NCI-H128 (cell line): ENCODE data around the gene RPA3.

Experiments
- DNase-seq: peaks from one replicate; lab custom pipeline; 2025; ENCODE audit not compliant: unreplicated experiment; lab: John Stamatoyannopoulos, UW

The RPA3 gene

DNA sequence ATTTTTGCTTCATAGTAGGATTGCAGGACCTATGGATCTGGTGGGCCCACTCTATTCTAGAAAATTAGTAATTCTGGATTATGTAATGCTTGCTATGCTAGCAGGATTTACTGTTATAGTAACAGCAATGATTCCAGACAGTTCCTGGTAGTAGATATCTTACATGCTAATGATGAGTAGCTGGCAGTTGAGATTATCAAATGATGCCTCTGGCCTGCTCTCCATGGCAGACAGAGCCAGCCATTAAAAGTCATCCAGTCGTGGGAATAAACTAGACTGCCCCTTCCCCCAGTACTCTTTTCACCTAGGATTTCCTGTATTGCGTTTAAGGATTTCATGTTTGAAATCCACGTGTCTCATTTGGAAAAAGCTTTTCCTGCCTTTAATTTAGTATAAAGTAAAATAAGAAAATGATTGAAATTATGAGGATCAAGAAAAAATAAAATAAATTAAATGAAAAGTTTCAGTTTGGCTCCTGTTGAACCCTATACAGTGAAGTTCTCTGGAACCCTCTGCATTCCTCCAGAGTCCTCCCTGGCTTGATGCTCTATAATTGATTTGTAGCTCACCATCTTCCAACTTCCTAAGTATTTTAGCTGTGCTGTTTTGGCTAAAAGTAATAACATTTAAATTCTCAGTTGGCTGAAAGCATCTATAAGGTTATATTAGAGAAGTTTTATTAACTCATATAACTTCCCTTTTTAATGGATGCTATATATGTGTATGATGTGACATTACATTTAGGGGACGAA, 63.3 kb downstream of the RPA3 start:
- DNase-seq = no peak

DNA sequence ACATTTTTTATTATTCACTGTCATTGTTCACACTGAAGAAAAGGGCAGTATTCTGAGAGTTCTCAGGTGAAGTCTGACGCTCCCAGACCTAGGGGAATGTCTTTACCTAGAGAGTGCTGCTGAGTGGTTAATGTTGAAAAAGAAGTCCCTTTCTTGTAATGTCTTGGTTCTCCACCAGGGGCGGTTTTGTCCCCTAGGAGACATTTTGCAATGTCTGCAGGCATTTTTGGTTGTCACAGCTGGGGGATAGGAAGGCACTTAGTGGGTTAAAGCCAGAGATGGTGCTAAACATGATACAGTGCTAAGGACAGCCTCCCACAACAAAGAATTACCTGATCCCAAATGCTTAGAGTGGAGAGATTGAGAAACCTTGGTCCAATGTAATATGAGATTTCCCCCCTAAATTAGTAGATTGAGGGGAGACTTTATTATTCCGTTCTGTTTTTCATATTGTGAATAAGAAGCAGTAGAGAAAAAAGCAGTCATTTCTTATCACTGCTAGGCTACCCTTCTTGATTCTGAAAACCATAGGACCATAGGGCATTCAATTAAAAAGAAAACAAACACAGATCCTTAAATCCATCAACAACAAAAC, 64.7 kb downstream of the RPA3 start:
- DNase-seq = no peak

DNA sequence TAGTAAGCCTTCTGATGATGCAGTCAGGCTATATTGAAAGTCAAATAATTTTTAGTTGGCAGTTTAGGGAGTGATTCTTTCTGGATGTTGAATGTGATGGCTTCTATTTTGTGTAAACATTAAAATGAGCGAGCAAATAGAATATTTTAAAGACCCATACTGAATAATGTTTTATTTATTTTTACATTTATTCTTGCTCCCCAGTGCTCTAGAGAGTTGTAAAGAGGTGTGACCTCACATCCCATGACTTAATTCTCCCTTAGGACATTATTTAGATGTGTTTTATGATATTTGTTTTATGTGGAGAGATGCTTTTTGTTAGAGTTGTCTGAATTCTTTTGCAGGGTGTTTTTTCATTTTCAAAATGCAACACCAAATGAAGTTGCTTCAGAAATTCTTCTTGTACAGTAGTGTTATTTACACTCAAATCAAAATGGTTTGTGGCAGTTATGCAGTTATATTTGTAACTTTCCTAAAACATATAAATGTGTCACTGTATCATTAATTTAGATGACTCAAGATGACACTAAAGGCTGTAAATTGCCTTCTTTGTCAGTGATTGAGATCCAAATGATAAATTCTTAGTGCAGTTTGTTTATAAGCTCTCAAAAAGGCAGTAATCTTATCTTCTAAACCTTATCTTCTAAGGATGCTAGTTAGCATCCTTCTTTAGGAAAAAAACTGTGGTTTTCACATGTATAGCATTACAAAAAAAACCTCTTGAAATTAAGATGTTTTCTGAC, 65.4 kb downstream of the RPA3 start:
- DNase-seq = no peak

DNA sequence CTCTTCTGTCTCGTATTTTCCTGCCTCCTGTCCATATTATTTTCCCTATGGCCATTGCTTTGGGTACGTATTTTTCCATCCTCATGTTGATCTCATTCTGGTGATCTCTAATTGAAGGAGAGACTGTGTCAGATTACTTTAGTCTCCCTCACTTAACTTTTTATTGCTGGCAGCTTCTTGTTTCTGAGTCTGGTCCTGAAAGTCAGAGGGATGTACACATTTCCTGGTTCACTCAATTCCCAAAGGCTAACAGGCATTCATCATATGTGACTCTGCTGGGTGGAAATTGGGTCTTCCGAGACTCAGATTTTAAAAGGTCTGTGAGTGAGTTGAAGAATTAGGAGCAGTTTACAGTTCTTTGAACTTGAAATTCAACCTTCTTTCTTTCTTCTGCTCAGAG, 66.9 kb downstream of the RPA3 start:
- no peak for DNase-seq

DNA sequence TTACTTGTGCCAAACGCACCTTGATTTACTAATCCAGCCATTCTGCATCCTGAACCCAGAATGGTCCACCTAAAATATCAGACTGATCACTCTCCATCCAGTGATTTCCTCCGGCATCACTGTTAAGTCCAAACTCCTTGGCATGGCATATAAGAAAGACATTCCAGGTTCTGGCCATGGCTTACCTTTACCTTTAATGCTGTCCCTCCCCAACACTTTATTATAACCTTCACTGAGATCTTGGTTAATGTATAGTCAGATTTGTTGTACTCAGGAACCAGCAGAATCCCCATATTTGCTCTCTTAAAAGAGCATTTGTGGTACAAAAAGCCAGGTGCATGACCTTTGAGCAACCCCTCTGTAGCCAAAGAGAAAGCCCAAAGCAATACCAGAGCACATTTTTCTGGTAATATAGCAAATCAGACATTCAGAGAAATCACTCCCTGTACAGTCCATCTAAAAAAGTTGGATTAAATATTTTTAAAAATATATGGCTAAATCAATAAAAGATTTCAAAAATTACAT, 67.7 kb downstream of the RPA3 start:
- DNase-seq = no peak

DNA sequence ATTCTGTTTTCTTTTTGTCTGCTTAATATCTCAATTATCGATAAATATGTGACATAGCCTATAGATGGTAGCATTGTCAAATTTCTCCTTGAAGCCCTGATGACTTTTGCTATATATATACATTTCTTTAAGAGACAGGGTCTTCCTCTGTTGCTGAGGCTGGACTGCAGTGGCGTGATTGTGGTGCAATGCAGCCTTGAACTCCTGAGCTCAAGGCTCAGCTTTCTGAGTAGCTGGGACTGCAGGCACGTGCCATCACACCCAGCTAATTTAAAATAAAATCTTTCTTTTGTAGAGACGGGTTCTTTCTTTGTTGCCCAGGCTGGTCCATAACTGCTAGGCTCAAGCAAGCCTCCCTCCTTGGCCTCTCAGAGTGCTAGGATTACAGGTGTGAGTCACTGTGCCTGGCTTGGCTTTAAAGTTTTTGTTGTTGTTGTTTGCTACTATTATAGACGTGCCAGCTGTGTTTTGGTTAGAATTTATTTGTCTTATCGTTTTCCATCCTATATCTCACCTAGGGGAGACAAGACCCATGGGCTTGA, 70.8 kb downstream of the RPA3 start:
- DNase-seq = no peak

DNA sequence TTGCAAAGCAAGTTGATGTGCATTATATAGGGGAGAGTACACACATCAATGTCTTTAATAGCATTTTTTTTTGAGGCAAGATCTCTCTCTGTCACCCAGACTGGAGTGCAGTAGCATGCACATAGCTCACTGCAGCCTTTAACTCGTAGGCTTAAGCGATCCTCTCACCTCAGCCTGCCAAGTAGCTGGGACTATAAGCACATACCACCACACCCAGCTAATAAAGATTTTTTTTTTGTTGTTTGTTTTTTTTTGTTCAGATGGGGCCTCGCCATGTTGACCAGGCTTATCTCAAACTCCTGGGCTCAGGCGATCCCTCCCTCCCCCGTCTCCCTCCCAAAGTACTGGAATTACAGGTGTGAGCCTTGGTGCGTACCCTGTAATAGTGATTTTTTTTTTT, 76.3 kb downstream of the RPA3 start:
- DNase-seq = no peak

DNA sequence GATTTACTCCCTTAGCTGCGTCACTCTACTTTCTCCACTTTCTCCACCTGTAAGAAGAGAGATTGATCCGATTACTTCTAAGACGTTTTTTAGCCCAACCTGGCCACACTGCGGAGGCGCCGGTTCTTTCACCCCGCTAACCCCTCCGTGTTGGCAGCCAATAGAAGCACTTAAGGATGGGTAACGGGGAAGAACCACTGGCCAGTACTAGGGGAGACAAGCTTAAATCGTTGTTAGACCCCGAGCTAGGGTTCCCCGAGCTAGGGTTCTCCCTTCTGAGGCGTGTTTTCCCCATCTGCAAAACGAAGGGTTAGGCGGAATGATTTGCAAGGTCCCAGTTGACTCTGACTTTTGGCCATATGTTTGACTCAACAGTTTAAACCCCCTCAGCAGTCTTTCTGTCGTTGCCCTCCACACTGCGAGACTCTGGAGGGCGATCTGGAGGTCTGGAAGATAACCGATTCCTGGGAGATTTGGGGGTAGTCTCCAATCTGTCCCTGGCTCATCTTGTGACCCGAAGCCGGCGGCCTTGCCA, 77.2 kb downstream of the RPA3 start:
- DNase-seq = no peak

DNA sequence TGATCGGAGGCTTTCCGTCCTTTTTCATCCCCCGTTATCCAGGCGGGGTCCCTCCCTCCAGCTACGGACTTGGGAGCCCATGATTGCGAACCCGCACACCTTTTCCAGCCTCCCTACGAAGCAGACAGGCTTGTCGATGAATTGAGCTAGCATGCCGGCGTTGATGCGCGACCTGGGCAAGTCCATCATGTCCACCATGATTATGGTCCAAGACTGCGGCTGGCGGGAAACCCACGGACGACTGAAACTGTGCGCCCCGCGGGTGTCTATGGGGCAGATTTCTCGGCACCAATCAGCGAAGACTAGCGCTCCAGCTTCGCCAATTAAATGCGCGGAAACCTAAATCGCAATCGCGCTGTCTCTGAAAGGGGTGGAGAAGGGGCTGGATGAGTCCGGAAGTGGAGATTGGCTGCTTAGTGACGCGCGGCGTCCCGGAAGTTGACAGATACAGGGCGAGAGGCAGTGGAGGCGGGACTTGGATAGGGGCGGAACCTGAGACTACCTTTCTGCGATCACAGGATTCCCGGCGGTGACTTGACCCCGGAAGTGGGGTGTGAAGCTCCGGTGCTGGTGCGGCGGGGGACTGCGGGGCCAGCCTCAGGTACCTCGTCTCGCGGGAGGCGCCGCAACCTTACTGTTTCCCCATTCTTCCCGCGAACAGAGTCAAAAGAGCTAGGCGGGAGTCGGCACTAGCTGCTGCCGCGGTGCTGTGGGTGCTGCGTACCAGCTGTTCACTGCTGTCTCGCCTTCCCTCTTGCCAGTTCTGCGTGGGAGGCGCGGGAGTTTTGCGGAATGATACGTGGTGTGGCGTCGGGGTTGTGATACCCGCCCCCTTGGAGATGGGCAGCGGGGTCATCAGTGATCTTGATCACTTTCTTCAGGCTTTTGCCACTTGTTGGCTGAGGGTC, 77.9 kb downstream of the RPA3 start, which contains the start of gene UMAD1:
UMAD1 (plus strand) TSS at position 532 of the 908 bp plus-strand sequence. CDS start 32,620 bp downstream, outside the sequence.
- DNase-seq = peak; percentile 99

DNA sequence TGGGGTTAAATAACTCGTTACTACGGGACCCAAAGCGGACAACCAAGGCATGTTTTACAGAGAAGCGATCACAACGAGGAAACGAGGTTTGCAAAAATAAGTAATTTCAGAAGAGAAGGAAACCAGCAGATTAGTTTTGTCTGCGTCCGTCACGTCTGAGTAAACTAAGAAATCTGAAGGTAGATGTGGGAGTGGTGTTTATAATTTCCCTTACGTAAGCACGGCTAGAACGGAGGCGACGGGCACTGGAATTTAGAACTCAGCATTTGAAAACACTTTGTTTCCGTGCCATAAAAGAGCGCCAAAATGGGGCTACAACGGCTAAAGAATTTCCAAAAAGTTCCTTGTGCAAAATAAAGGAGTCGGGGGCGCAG, 78.6 kb downstream of the RPA3 start:
- DNase-seq = no peak

DNA sequence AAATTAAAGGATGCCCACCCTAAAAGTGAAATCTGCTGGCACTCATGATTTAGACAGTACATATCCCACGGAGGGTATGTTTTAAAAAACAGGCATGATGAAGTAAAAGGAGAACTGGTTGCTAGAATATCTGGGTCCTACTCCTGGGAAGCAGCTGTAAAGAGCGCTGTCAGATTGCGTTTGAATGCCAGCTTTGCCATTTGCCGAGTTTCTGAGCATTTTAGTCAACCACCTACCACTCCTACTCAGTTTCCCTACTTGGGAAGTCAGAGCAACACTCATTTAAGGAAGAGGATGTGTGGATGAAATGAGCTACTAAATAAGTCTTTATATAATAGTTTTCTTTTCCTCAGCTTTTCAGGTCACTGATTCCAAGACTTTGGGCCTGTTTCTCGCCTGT, 79.0 kb downstream of the RPA3 start:
- DNase-seq = no peak

DNA sequence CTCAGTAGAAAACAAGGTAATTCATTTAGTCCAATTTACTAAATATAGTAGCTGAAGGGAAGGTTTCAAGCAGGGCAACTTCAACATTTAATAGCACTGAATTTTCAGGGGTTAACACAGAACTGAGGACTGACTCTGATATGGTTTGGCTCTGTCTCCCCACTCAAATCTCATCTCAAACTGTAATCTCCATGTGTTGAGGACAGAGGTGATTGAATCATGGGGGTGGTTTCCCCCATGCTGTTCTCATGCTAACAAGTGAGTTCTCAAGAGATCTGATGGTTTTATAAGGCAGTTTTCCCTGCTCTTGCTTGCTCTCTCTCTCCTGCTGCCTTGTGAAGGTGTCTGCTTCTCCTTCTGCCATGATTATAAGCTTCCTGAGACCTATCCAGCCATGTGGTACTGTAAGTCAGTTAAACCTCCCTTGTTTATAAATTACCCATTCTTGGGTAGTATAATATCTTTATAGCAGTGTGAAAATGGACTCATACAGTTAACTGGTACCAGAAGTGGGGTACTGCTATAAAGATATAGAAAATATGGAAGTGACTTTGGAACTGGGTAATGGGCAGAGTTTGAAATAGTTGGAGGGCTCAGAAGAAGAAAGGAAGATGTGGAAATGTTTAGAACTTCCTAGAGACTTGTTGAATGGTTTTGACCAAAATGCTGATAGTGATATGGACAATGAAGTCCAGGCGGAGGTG, 87.6 kb downstream of the RPA3 start:
- DNase-seq = no peak

DNA sequence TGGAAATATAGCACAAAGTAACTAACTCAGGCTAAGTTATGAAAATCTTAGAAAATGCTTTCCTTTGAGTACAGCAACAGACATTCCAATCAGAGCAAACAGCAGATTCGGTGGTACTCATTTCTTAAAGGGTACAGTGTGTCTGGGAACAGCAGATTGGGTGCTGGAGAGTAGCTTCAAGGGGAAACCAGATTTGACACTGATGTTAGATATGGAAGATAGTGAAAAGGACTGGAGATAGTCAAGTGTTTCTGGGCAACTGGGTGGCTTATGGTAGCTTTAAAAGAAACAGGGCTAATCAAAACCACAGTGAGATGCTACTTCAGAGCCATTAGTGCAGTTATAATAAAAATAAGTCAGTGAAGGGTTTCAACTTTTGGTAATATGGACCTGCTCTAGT, 89.9 kb downstream of the RPA3 start:
- DNase-seq = no peak

DNA sequence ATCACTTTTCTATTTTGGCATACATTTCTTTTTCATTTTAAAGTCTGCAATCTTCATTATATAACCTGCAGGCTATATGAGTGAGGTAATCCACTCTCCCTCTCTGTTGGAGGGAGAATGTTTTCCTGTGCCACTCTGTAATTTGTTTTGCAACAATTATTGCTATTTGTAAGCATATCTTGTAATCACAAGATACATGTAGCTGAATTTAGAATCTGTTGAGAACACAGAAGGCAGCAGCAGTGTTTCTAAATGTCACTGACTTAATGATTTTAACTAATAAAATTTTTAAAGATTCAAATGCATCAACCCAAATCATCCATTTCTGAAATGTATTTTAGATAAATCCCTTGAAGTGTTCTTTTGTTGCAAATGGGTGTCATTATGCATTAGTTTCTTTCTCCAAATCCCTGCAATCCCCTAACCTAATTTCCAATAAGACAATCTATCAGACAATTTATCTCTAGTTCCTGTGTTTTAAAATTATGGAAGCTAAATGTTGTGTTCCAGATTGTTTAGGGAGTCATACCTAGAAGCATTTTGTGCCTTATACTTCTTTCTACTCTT, 97.7 kb downstream of the RPA3 start:
- DNase-seq = no peak

DNA sequence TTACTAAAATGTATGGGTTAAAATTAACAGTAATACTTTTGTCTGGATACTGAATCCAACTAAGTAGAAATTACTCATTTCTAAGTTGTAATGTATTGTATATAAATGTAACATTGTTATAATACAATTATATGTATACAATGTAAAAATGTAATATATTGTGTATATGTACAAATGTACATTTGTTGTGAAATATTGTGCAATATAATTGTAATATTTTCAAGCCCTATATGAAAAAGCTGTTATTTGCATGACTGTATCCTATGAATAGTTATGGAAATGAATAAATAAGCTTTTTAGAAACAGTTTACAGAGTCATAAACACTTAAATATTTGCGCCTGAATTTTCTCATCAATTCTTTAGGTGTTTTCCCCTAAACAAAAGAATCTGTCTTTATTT, 98.2 kb downstream of the RPA3 start:
- no peak for DNase-seq

DNA sequence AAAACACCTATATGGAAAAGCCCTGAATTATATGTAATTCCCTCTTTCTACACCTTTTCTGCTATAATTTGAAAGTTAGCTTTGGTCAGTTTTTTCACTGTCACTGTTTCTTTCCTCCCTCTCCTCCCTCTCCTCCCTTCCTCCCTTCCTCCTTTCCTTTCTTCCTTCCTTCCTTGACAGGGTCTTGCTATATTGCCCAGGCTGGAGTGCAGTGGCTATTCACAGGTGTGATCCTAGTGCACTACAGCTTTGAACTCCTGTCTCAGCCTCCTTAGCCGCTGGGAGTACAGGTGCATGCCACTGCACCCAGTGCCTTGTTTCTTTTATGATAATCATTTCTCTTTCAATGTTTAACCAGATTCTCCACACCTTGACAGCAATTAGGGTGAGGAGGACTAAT, 100.0 kb downstream of the RPA3 start:
- DNase-seq = no peak

DNA sequence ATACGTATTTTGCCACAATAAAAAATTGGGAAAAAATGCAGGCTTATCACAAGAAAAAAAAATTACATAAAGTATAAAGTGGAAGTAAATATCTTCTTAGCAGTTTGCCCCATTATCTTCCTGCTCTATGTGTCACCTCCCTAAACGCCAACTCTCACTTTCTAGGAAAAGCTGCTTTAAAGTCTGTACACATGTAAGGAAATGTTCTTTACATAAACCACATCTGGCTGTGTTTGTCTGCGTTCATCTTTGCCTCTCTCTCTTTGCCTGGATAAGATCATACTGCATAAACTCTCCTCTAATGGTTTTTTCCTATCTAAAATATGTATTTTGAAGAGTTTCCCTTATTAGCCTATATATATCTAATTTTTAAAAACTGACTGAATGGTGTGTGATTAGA, 100.9 kb downstream of the RPA3 start:
- DNase-seq = no peak

DNA sequence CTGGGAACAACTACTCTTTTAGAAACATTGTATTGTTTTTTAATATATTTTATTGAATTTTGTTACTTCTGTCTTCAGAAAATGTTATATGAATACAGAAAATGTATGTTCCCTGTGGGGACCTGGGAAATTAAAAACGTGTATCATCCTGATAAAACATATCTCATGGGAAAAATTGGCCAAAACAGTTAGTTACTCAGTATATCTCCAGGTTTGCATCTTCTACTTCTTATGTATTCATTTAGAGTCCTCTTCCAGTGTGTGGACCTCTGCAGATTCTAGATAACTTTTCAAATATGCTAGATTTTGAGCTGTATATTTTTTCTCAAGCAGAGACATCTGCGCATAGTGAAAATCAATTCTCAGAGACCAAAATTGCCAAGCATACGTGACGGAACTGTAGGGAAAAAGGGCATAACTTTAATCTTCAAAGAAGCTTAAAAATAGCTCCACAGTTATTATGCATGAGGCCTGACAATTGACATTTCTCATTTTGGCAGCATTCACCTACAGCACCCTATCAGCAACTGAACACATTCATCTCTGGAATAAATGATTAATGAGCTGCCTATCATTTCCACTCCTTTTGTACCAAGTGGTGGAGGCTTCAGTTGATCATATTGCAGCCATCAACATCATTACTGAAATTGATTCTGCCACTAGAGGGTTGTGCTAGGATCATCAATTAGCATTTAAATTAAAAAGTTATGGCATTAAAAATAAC, 104.2 kb downstream of the RPA3 start:
- no peak for DNase-seq

DNA sequence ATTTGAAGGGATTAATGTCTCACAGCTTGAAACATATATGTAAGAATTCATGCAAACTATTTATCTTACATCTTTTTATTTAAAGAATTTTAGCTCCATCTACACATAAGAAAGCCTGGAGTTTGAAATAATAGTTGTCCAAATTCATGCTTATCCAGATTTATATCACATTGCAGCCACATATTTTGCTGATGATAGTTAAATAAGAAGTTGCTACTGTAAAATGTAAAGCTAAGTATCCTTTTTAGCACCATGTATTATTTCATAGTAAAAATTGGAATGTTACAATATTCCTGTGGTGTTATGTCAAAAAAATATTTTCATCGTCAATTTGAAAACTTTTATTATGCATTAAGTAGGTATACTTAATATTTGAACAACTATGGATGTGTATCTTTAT, 105.2 kb downstream of the RPA3 start:
- DNase-seq = no peak
